Measurements from ENCODE around the gene GPR179.
"Not testable (repeated sequence)": the region's sequence is repeated elsewhere in the genome, so short reads cannot be mapped to it uniquely, and the experiment has no call there.

Gene GPR179

GRCh38 chr17:38322156-38322779 lies 21.5 kb downstream of the GPR179 start:
- DNase-seq (ENCODE audit: low read depth in 2 of 2): peak; percentile 31 to 44

DNA sequence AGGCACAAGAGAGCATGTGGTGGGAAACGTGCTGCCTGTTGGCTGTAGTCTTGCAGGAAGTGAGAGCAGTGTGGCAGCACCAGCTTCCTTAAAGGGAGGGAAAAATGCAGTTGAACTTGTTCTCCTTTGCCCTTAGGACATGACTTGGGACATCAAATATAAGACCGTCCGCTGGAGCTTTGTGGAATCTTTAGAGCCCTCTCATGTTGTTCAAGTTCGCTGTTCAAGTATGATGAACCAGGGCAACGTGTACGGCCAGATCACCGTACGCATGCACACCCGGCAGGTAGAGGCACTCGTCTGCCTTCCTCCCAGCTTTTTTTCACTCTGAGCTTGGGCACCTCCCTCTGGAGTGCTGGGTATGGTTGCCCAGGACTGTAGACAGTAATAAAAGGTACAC lies 23.3 kb downstream of the GPR179 start:
- DNase-seq (ENCODE audit: low read depth in 2 of 2): no peak

DNA sequence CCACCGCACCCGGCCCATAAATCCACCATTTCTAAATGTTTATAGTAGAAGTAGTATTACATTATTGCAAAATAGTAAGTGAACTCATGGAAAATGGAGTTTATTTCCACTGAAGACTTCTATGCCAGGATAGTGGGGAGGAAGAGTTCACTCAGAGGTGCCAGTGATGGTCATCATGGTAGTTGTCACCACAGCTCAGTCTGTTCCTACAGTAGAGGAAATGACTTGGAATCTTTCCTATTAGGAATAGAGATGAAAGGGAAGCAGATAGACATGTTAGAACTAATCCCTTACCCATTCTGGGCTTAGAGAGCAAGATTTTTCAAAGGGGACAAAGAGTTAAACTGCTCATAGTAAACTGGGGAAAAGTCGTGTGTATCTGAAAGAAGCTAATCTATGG lies 26.7 kb downstream of the GPR179 start:
- no peak for DNase-seq (ENCODE audit: low read depth in 2 of 2)

GRCh38 chr17:38315497-38315896 lies 28.3 kb downstream of the GPR179 start:
- no peak for DNase-seq (ENCODE audit: low read depth in 2 of 2)

GRCh38 chr17:38296834-38297517 lies 46.8 kb downstream of the GPR179 start, which contains the start of gene MRPL45:
TSS of gene MRPL45 (plus strand) at chr17:38297168. CDS start at chr17:38297184, 16 bp downstream.
- DNase-seq (ENCODE audit: low read depth in 2 of 2): peak; percentile 93 to 94

DNA sequence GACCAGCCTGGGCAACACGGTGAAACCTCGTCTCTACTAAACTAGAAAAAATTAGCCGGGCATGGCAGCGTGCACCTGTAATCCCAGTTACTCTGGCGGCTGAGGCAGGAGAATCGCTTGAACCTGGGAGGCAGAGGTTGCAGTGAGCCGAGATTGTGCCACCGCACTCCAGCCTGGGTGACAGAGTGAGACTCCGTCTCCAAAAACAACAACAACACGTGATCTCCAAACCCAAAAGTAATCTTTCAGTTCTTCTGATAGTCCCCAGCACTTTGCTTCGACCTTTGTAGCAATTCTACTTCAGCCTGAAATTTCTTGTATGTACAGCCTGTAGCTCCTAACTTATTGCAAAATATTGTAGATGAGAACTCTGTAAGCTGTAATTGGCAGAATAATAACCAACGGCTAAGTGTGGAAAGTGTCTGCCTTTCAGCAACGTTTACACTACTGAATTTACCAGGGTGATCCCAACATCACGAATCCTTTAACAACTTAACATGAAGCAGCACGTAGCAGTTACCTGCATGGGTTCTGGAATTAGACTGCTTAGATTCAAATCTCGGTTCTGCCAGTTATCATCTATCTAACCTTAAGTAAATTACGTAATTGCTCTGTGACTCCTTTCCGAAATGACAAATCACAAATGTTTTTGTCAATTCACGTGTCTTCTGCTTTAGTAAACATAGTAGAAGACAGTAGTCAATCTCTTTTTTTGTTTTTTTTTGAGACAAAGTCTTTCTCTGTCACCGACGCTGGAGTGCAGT lies 48.0 kb downstream of the GPR179 start:
- DNase-seq (ENCODE audit: low read depth in 2 of 2): not testable (repeated sequence)

GRCh38 chr17:38289760-38290159 lies 54.0 kb downstream of the GPR179 start:
- not testable (repeated sequence) for DNase-seq (ENCODE audit: low read depth in 2 of 2)

GRCh38 chr17:38288217-38288827 lies 55.4 kb downstream of the GPR179 start:
- not testable (repeated sequence) for DNase-seq (ENCODE audit: low read depth in 2 of 2)

DNA sequence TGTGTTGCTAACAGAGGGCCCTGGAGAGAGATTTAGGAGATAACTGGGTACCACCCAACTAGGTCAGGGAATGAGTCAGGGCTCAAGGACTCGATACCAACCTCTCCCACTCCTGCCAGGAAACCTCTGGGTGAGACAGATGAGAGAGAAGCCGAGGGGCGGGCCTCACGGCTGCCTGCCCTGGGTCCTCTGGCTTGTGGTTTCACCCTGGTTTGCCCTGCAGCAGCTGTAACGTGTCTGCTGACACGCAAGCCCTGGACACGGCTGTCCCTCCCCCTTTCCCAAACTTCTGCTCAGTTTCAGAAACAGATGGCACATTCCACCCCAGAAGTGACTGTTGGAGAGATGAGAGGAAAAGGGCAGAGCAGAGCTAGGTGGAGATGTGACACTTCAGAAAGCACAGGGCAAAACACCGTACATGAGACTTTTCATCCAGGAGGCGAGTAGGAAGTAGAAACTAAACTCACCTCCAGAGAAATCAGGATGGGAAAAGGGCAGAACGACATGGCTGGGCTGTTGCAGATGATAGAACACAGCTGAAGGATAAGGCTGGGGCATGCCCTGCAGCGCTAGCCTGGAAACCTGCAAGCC lies 57.2 kb downstream of the GPR179 start:
- DNase-seq (ENCODE audit: low read depth in 2 of 2): not testable (repeated sequence)

DNA sequence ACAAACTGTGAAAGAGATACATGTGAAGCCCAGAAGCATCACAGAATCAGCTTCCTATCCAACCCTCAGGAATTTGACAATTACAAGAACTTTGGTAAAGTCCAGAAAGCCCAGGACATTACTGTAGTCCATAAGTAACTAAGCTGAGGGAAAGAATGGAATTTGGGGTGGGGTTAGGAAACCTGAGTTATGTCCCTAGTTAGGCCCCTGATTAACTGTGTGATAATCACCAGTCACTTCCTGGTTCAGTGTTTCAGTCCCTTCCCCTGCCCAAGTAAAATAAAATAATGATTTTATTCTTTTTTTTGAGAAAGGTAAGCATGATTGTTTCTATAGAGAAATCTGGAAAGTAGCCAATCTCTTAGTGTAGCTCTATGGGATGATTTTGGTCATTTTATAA lies 57.8 kb downstream of the GPR179 start:
- DNase-seq (ENCODE audit: low read depth in 2 of 2): not testable (repeated sequence)
